HG03575 (cell line): ENCODE results near the gene UBAC2.
"Not testable (repeated sequence)": the region's sequence is repeated elsewhere in the genome, so short reads cannot be mapped to it uniquely, and the experiment has no call there.

Experiments used
- ATAC-seq: cut with Tn5 transposase; IDR thresholded peaks from one replicate; pipeline ENCODE4 v1.9.1; 2021; ENCODE audit not compliant: unreplicated experiment, insufficient number of reproducible peaks, low FRiP score; ENCODE audit errors: extremely low read depth

The UBAC2 gene

DNA sequence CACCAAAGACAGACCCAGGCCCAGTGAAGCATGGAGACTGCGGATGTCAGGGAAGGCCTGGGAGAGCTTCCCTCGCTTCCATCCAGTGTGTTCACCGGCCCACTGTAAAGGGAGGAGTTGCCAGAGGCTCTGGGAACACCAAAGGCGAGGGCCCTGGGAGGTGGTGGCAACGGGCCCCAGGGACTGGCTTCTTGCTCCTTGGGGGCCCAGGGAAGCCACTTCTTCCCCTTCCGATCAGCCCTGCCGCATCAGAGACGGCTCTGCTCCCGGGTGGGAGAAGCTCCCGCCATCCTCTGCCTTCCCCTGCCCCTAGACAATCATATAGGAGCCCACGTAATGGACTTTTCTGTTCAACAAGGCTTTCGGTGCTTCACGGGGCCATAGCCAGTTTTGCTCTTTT is 189.9 kb downstream of the UBAC2 start:
- no peak for ATAC-seq

DNA sequence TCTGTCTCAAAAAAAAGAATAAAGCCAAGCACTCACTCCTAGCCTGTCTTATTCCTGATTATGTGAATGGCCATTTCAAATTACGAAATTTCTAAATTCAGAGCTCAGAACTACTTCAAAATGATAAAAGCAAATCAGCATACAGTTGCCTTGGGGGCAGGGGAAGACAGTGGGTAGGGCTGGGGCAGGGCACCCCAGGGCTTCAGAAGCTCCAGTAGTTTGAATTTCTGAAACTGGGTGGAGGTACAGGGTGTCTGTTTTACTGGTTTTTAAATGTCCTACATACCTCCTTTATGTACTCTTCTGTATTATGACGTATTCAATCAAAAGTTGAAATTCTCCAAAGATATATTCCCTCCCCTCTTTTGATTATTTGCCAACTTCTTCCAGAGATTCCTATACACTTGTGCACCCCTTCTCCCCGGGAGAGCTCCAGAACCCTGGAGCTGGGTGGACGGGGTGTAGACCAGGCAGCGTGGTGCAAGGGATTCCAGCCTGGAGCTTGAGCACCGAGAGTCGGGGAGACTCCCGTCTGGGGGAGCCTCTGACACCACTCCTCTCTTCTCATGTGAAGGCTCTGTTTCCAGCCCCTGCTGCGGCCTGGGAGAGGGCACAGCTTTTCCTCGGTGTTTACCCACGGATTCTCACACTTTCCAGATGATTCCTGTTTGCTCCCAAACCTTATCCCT is 191.3 kb downstream of the UBAC2 start:
- ATAC-seq: no peak

DNA sequence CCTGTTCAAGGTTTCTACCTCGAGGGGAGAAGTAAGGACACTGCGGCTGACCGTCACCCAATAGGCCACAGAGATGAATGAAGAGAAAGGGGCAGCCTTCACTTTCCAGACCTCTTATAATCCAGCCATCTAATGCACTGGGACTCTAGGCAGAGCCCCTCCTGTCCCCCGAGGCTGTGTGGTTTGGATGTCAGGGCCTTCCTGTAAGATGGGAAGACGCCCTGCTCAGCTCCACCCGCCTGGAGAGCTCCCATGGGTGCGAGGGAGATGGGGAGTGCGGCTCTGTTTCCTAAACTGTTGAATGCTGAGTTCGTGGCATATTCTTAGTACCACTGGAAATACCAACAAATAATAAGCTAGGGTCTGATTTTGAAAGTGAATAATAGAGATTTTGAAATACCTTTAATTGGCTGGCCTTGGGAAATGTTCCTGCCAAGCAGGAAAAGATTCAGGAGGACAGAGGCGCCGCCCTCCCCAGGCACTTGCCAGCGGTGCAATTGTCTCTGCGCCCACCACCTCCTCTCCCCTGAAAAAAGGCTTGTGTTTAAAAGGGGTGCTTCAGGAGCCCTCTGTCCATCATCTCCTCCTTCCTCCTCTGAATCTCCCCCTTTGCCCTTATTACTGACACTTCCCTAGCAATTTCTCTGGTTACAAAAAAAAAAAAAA is 191.9 kb downstream of the UBAC2 start:
- ATAC-seq: no peak

DNA sequence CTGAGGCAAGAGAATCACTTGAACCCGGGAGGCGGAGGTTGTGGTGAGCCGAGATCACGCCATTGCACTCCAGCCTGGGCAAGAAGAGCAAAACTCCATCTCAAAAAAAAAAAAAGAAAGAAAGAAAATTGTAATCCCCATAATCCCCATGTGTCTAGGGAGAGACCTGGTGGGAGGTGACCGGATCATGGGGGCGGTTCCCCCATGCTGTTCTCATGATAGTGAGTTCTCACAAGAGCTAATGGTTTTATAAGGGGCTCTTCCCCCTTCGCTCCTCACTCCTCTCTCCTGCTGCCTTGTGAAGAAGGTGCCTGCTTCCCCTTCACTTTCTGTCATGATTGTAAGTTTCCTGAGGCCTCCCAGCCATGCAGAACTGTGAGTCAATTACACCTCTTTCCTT is 192.7 kb downstream of the UBAC2 start:
- not testable (repeated sequence) for ATAC-seq

DNA sequence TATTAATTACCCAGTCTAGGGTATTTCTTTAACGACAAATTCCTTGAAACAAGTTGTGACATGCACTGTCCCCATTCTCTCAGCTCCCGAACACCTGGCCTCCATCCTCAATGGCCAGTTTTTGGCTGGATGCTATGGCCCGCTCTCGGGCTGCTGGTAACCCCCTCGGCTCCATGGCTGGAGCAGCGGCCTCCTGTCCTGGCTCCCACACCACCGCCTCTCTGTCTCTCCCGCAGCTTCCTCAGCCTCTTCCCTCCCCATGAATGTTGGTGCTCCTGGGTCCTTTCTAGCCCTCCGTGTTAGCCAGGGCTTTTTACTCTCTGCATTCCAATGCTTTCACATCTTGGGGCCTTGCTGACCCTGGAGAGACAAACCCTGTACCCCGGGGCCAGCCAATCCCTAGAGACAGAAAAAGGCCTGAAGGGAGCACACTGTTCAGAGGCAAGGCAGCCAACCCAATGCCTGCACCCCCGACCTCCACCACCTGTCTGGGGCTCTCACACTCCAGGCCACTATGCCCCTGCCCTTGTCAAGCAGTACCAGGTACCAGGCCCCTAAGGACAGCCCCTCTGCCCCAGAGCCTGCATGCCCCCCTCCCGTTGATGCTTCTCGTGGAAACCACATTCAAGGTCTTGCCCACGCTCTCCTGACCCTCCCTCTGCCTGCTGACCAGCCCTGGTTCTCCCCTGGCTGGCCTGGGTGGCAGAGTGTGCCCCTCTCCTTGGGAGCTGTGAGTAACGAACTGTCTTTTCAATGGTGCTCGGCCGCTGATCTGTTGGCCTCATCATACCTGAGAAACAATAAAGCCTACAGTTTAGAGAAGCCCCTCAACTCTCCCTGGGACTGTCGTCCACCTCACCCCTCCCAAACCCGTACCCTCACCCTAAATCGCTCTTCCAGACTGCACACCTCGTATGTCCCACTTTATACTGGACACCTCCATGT is 193.4 kb downstream of the UBAC2 start:
- ATAC-seq: no peak

DNA sequence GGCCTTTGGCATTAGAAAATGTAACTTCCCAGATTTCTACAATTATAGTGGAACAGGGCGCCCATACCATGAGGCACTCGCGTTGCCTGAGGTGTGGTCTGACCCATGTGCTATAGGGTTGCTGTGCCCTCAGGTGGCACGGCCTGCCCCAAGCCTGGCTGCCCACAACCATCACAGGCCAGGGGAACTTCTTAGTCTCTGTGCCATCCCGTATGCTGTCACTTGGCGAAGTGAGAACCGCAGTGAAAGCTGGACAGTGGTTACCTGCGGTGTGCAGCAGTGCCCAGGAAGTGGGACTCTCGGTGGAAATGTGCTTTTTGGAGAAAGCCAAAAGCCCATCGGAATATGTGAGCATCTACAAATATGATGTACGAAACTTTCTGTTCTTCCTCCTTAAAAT is 194.8 kb downstream of the UBAC2 start:
- no peak for ATAC-seq

DNA sequence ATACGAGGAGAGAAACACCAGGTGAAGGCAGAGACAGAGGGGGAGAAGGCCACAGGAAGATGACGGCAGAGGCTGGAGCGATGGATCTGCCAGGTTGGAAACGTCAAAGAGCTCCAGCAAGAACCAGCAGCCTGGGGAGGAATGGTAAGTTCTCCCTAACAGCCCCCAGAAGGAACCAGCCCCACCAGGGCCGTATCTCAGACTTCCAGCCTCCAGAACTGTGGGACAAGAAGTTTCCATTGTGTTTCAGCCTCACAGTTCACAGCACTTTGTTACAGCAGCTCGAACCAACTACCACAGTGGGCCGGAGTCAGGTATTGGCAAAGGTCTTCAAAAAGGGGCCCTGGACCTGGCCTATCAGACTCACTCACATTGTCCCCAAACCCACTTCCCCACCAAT is 195.8 kb downstream of the UBAC2 start:
- no peak for ATAC-seq

DNA sequence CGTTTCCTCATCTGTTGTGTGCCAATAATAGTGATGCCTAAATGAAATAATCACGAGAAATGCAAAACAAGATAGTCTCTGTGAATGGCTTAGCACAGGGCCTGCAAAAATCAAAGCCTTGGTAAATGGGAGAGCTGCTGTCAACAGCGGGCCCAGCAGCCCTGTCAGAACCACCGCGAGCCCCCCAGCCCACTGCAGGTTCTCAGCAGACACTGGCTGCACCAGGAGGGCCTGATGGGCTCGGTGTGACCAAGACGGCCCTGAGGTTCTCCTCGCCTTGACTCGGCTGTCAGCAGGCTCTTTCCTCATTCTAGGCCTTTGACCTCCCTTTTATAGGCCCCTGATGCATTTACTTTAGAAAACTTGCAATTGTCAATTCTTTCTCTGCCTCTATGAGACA is 197.4 kb downstream of the UBAC2 start:
- no peak for ATAC-seq

DNA sequence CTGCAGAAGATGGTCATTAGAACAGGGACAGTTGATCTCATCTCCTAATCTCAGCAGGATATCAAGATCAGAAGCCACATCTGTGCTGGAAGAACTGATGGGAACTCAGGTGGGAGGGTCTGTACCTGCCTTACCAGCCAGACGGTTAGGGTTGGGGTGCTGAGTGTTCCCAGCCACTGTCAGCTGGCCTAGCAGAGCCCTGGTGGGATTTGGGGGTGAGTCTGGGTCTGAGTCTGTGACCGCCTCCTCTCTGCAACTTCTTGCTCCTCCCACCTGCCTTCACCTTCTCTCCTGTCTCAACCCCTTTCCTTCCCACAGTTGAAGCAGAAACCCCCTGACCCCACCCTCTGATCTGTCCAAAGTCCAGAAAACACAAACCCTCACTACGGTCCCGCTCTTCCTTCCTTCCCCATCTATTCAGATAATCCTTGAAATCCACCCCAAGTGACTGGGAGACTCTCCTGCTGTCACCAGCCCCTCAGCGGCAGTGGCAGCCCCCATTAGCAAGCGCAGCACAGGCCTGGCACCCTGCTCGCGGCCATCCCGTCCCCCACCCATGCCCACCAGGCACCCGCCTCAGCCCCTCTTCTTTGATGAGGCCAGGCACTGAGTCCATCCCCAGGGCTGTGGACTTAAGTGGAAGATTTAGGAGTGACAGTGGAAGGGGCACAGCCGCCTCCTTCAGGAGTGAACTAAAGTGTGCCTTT is 198.4 kb downstream of the UBAC2 start:
- no peak for ATAC-seq

DNA sequence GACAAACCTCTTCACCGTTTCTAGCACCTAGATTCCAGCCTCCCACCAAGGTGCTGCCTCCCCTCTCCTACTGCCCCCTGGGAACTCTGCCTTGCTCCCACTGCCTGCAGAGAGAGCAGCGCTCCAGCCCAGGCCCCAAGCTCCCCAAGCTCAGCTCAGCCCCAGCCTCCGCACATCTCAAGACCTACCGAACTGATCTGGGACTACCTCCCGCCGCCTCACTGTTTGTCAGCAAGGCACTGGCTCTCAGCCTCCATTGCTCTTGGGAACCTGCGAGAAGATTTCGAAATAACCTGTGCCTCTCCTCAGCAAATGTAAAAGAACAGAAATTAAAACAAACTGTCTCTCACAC is 198.9 kb downstream of the UBAC2 start:
- ATAC-seq: no peak

DNA sequence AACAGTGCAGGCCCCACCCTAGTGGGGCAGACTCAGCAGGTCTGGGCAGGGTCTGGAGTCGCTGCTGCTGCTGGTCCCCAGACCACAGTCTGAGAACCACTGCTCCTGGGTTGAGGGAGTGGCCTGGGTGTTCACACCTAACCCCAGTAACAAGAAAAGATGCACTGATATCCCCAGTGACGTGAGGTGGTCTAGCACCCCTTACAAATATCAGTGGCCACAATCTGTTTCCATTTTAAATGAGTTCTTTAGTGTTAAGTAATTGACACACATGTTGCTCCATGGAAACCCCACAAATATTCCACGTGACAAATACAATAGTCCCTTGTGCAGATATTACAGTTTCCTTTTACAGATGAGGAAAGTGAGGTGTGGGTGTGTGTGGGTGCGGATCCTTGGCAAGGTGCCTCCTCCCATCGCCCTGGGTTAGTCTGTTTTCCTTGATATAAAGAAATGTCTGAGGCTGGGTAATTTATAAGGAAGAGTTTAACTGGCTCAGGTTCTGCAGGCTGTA is 202.9 kb downstream of the UBAC2 start:
- ATAC-seq: no peak

DNA sequence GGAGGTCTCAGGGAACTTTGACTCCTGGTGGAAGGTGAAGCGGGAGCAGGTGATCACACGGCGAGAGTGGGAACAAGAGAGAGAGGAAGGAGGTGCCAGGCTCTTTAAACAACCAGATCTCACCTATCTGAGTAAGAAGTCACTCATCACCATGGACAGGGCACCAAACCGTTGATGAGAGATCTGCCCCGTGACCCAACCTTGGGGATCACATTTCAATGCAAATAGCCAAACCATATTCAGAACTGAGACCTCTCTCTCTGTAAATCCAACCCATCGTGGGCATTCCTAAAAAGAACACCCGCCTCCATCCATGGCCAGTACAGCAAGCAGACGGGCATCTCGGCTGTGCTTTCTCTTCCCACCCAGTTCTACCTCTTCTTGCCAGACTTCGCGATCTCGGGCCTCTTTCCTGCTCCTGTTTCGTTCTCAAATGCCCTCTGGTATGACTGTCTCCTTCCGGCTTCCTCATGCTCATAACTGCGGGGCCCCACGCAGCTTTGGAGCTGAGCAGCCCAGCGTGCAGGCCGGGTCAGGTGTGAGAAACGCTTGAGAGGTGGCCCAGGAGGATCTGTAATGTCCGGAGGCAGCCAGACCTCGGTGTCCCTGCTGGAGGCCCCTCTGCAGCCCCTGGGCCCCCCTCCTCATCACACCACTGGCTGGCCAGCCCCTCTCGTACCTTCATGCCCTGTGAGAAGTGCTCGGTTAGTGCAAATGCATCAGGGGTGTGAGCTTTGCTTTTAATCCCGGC is 203.5 kb downstream of the UBAC2 start:
- ATAC-seq: no peak

DNA sequence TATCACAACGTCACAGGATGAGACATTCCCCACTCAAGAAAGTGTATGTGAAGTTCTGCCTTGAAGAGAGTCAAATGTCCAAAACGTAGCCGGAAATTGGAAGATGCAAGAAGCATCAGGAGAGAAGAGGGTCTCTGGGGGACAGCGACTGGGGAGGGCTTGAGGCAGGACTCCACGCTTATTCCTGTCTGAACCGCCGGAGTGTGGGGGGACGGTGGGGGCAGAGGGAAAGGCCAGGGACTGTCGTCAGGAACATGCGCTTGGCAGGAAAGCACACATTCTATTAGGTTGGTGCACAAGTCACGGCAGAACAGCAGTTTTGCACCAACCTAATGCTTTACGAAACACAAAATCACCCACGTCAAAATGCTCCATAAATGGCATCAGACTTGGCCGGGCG is 205.3 kb downstream of the UBAC2 start:
- ATAC-seq: no peak

DNA sequence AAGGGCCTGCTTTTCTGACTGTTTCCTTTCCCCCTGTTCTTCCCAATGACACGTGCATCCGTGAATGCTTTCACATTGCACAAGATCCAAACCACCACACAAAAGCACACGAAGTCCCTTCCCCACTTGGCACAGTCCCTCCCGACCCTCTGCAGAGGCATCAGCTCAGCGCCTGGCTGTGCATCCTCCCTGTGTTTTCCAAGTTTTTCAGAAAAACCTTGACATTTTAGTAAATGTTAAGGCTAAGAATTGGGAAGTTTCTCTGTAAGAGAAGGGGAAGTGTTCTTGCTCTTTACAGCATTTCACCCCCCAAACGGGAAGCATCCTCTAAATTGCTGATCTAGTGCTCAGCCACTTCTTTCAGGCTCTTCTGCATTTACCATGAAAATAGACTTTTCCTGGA is 206.1 kb downstream of the UBAC2 start:
- no peak for ATAC-seq

DNA sequence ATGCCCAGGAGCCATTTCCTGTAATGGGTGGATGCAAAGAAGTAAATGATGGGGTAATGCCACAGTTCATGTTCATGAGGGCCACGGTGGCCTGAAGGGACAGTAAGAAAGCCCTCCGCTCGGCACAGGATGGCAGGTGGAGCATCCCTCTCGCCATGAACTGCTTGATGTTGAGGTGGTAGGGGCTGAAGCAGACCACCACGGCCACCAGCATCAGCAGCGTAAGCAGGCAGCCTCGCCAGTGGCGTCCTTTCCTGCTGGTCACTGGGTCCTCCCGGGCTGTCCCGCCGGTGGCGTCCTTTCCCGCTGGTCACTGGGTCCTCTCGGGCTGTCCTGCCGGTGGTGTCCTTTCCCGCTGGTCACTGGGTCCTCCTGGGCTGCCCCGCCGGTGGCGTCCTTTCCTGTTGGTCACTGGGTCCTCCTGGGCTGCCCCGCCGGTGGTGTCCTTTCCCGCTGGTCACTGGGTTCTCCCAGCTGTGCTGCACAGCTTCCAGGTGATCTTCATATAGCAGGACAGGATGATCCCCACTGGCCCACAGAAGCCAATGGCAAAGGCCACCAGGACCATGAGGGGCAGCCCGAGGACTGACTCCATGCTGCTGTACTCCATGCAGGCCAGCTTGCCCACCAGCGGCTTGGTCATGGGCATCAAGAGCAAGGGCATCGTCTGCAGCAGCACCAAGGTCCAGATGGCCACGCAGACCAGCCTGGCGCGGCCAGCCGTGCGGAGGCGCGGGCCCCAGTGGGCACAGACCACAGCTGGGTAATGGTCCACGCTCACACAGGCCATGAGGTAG is 207.4 kb downstream of the UBAC2 start:
- no peak for ATAC-seq

DNA sequence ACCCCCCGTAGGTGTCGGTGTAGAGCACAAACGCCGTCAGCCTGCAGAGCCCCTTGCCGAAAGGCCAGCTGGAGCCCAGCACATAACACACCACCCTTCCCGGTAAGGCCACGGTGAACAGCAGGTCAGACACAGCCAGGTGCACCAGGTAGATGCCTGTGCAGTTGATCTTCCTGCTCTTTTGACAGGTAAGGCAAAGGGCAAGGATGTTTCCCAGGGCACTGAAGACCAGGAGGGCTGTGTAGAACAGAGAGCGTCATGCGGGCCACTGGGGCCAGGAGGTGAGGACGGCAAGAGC is 208.0 kb downstream of the UBAC2 start:
- ATAC-seq: no peak

DNA sequence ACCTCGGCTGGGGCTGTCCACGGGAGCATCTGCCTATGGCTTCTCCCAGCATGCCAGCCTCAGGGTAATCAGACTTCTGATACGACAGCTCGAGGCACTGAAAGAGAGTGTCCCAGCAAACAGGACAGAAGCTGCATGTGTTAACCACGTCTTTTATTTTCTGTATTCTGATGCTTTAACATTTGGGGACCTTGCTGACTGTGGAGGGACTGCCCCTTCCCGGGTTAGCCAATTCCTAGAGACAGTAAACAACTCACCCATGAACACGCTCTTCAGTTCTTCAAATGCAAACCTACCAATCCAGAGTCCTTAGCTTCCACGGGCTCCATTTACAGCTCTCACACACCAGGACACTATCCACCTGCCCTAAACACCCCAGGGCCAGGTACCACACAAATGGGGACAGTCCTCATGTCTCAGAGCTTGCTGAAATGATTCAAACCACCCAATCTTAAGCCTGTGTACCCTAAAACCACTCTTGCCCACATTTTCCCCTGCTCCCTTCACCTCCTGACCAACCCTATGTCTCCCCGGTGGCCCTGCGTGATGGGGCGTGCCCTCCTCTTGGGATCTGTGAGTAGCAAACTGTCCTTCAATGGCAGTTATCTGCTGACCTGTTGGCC is 208.9 kb downstream of the UBAC2 start:
- not testable (repeated sequence) for ATAC-seq
